Tibial nerve (tissue), 4 donors: ENCODE results near the gene NKAIN2. TPM values are rescaled to one million over a fixed set of nuclear protein-coding genes. Genes with fewer than 3 reads are reported as not detected.

Source experiments
- DNase-seq, 2 donors: peaks; one replicate each; pipeline ENCODE4 v3.0.0-alpha.2; 2019; ENCODE audit warnings: low spot score in 2 of 2
- H3K27ac ChIP-seq, 4 donors: fragments of 200-600 bp; sonication (generic) in 3 of 4; one replicate each; pipeline ENCODE4 v1.5.1; 2017 to 2019; ENCODE audit warnings: mild to moderate bottlenecking in 1 of 4
- H3K27me3 ChIP-seq, 2 donors: fragments of 200-600 bp; sonication (generic) in 1 of 2; one replicate each; pipeline versions ENCODE4 v1.5.1 to v1.6.0; 2017 to 2019
- H3K36me3 ChIP-seq, 3 donors: fragments of 200-600 bp; sonication (generic); one replicate each; pipeline ENCODE4 v1.5.1; 2018 to 2019
- H3K4me1 ChIP-seq, 4 donors: fragments of 200-600 bp; sonication (generic) in 3 of 4; one replicate each; pipeline ENCODE4 v1.5.1; 2017 to 2019
- H3K4me3 ChIP-seq, 4 donors: fragments of 200-600 bp; sonication (generic) in 3 of 4; one replicate each; pipeline ENCODE4 v1.5.1; 2017 to 2019; ENCODE audit warnings: mild to moderate bottlenecking in 1 of 4, moderate library complexity in 1 of 4
- H3K9me3 ChIP-seq, 4 donors: fragments of 200-600 bp; sonication (generic) in 3 of 4; one replicate each; pipeline ENCODE4 v1.5.1; 2017 to 2019
- CTCF ChIP-seq, 5 experiments: fragments of 200-600 bp in 3 of 5; fragments of 450-650 bp in 2 of 5; sonication (generic) in 3 of 5; IDR thresholded peaks; one replicate each; pipeline ENCODE4 v1.5.1; 2016 to 2019; ENCODE audit warnings: antibody characterized with exemption in 5 of 5, mild to moderate bottlenecking in 3 of 5, moderate library complexity in 2 of 5
- EP300 ChIP-seq, 2 donors: sonication (generic); formaldehyde crosslinking; IDR thresholded peaks; one replicate each; pipeline ENCODE4 v1.6.1; 2017; ENCODE audit warnings: antibody characterized with exemption in 2 of 2, mild to moderate bottlenecking in 1 of 2
- POLR2A ChIP-seq, 2 donors: fragments of 450-650 bp; IDR thresholded peaks; one replicate each; pipeline ENCODE4 v1.6.1; 2017; ENCODE audit warnings: antibody characterized with exemption in 2 of 2, mild to moderate bottlenecking in 2 of 2, moderate library complexity in 2 of 2
- WGBS, 2 donors: methylation state at CpG; one replicate each; pipeline ENCODE4 v1.1.5; 2018; 5-methylcytosine and 5-hydroxymethylcytosine counted together
- total RNA-seq, 4 donors: library from RNA; depleted of rRNA; stranded (reverse); fragments of >200 nt; gene quantifications; one replicate each; pipeline ENCODE4 v1.1.0, GENCODE V29; 2016

Gene NKAIN2
- total RNA-seq, 4 donors from 2014 or later: 8.1 to 20.8 (median 15.2) TPM

DNA sequence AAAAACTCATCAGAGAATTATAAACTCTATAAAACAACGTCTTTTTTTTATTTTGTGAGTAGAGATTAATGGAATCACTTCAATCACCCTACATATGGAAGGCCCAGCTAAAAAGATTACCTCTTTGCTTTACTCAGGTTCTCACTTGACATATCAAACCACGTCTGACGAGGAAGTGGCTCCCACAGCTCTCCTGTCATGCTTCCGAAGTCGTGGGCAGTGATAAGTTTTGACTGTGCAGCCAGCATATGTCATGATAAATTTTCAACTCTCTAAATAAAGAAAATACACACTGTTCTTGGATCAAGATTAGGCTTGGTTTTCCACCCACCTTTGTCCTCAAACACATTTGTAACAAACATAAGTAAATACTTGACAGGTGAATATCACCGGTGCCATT is 879.1 kb downstream of the NKAIN2 start:
- 90 to 92% methylated on average over 6 of the region's 6 CpGs for WGBS, 2 donors
- TF ChIP-seq CTCF (IDR thresholded peaks at IDR 0.05): no peak
- TF ChIP-seq POLR2A (IDR thresholded peaks at IDR 0.05): no peak
- no peak for TF ChIP-seq EP300 (IDR thresholded peaks at IDR 0.05)
- DNase-seq: no peak
- H3K9me3 ChIP-seq: peaks cover 0 to 25% (median 5%) of the 10 kb centered on the region in 4 donors
- no peaks in the 10 kb centered on the region for H3K36me3 ChIP-seq
- H3K4me3 ChIP-seq: no peak overlapping the region
- H3K27me3 ChIP-seq: no peaks in the 10 kb centered on the region
- no peak overlapping the region for H3K27ac ChIP-seq
- H3K4me1 ChIP-seq: no peaks in the 10 kb centered on the region

DNA sequence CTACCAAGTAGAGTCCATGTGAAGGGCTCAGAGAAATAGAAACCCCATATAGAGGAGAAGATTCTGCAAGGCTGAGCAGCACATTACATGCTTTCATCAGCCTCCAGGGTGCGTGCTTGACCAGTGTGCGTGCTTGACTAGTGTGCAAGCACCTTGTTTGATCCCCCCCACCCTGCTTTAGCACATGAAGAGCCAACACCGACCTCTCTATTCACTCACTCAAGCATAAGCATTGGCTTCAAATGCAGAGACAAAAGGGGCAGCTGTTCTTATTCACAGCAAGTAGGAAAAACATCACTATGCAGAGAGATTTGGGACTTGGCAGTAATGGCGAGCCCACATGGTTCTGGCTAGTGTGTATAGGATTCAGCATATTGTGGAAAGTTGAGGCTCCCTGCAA is 879.8 kb downstream of the NKAIN2 start:
- no peaks in the 10 kb centered on the region for H3K27me3 ChIP-seq
- WGBS, 2 donors: 66 to 76% methylated on average over 4 of the region's 4 CpGs
- no peak overlapping the region for H3K4me3 ChIP-seq
- no peak for DNase-seq
- TF ChIP-seq POLR2A (IDR thresholded peaks at IDR 0.05): no peak
- TF ChIP-seq CTCF (IDR thresholded peaks at IDR 0.05): no peak
- TF ChIP-seq EP300 (IDR thresholded peaks at IDR 0.05): no peak
- no peak overlapping the region for H3K27ac ChIP-seq
- H3K36me3 ChIP-seq: no peaks in the 10 kb centered on the region
- H3K4me1 ChIP-seq: no peaks in the 10 kb centered on the region
- H3K9me3 ChIP-seq: peaks cover 0 to 17% (median 2%) of the 10 kb centered on the region in 4 donors

DNA sequence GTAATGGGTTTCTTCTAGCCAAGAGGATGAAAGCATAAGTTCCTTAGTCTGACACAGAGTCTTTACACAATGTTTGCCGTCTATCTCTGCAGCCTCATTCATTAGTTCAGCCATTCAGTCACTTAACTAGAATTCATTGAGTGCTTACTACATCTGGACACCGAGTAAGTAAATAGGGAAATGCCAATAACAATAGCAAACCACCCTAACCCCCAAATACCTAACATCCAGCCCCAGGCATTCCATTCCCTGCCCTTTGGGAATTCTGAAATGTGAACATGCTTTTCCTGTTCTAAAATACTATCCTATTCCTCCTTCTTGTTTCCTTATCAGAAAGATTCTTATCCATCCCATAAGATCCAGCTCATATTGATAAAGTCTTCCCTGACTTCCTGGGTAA is 881.0 kb downstream of the NKAIN2 start:
- Histone ChIP-seq H3K27ac (no peak overlapping the region), H3K36me3 (no peaks in the 10 kb centered on the region), H3K4me3 (no peak overlapping the region), H3K9me3 (peaks cover 0 to 9% (median 0%) of the 10 kb centered on the region in 4 donors), H3K4me1 (no peaks in the 10 kb centered on the region), H3K27me3 (no peaks in the 10 kb centered on the region)
- no peak for DNase-seq
- 69 to 81% methylated on average over 2 of the region's 2 CpGs for WGBS, 2 donors
- TF ChIP-seq POLR2A (IDR thresholded peaks at IDR 0.05) (no peak), CTCF (IDR thresholded peaks at IDR 0.05) (no peak), EP300 (IDR thresholded peaks at IDR 0.05) (no peak)

GRCh38 chr6:124688369-124688768 is 884.7 kb downstream of the NKAIN2 start:
- Histone ChIP-seq H3K4me1 (no peaks in the 10 kb centered on the region), H3K4me3 (no peak overlapping the region), H3K27me3 (no peaks in the 10 kb centered on the region), H3K36me3 (no peaks in the 10 kb centered on the region), H3K9me3 (peaks cover 0 to 9% (median 0%) of the 10 kb centered on the region in 4 donors), H3K27ac (no peak overlapping the region)
- no peak for DNase-seq
- TF ChIP-seq POLR2A (IDR thresholded peaks at IDR 0.05): no peak
- TF ChIP-seq EP300 (IDR thresholded peaks at IDR 0.05): no peak
- no peak for TF ChIP-seq CTCF (IDR thresholded peaks at IDR 0.05)

DNA sequence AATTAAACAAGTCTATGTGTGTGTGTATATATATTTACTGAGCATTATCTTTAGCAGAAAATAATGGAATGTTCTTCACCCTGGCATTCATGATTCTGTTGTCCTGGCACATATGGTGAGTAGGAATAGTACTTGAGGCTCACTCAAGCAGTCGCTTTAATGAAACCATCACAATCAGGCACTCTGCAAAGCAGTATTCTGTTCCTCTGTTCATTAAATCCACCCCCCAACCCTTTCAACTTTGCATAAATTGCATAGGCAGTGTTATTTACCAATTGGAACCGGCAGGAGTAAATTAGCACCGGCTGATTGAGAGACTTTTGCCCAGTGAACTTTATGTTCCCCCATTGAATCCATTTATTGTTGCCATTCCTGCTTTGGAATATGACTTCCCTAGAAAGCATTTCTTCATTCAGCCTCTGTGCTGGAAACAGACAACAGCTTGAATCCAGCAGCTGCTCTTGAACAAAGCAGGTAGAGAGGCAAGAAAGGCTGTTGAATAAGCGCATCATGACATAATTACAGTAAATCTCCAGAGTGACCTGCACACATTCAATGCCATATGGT is 890.6 kb downstream of the NKAIN2 start:
- no peak overlapping the region for H3K4me3 ChIP-seq
- no peaks in the 10 kb centered on the region for H3K4me1 ChIP-seq
- no peaks in the 10 kb centered on the region for H3K36me3 ChIP-seq
- H3K9me3 ChIP-seq: no peaks in the 10 kb centered on the region
- DNase-seq: no peak
- no peak overlapping the region for H3K27ac ChIP-seq
- no peaks in the 10 kb centered on the region for H3K27me3 ChIP-seq
- TF ChIP-seq CTCF (IDR thresholded peaks at IDR 0.05): no peak
- TF ChIP-seq EP300 (IDR thresholded peaks at IDR 0.05): no peak
- no peak for TF ChIP-seq POLR2A (IDR thresholded peaks at IDR 0.05)
- WGBS, 2 donors: 65% methylated on average over 4 of the region's 4 CpGs
